Upper lobe of left lung (tissue), 6 donors: ENCODE measurements around the gene IL17RC. TPM values are rescaled to one million over a fixed set of nuclear protein-coding genes. Genes with fewer than 3 reads are reported as not detected.

Experiments used
- ATAC-seq, 2 donors: fragments of 200-7000 bp; cut with Tn5 transposase; one replicate each; pipeline ENCODE4 v1.9.1; 2022; ENCODE audit warnings: mild to moderate bottlenecking in 2 of 2, moderate library complexity in 2 of 2; ENCODE audit not compliant: low FRiP score in 2 of 2
- DNase-seq, 2 donors: peaks; one replicate each; pipeline ENCODE4 v3.0.0-alpha.2; 2019 to 2020
- H3K27ac ChIP-seq, 4 donors: fragments of 200-600 bp; sonication (generic); one replicate each; pipeline ENCODE4 v1.5.1; 2016 to 2019
- H3K27me3 ChIP-seq, 4 donors: fragments of 200-600 bp; sonication (generic); one replicate each; pipeline ENCODE4 v1.5.1; 2017 to 2019
- H3K36me3 ChIP-seq, 4 donors: fragments of 200-600 bp; sonication (generic); one replicate each; pipeline ENCODE4 v1.5.1; 2016 to 2019
- H3K4me1 ChIP-seq, 4 donors: fragments of 200-600 bp; sonication (generic); one replicate each; pipeline ENCODE4 v1.5.1; 2018 to 2019
- H3K4me3 ChIP-seq, 4 donors: fragments of 200-600 bp; sonication (generic); one replicate each; pipeline ENCODE4 v1.5.1; 2017 to 2019; ENCODE audit warnings: mild to moderate bottlenecking in 2 of 4, moderate library complexity in 1 of 4
- H3K9me3 ChIP-seq, 4 donors: fragments of 200-600 bp; sonication (generic); one replicate each; pipeline ENCODE4 v1.5.1; 2018 to 2019
- CTCF ChIP-seq, 6 experiments: fragments of 450-650 bp in 4 of 6; fragments of 200-600 bp in 2 of 6; sonication (generic) in 2 of 6; IDR thresholded peaks; one replicate each; pipeline ENCODE4 v1.5.1; 2016 to 2019; ENCODE audit warnings: antibody characterized with exemption in 6 of 6
- EP300 ChIP-seq, 4 donors: sonication (generic); formaldehyde crosslinking; IDR thresholded peaks; one replicate each; pipeline ENCODE4 v1.5.1; 2017; ENCODE audit warnings: antibody characterized with exemption in 4 of 4, control low read depth in 2 of 4
- POLR2A ChIP-seq, 4 donors: fragments of 450-650 bp; IDR thresholded peaks; one replicate each; pipeline ENCODE4 v1.5.1; 2016 to 2017; ENCODE audit warnings: antibody characterized with exemption in 4 of 4, mild to moderate bottlenecking in 2 of 4
- POLR2AphosphoS5 ChIP-seq, 2 donors: sonication (generic); formaldehyde crosslinking; IDR thresholded peaks; one replicate each; pipeline ENCODE4 v1.5.1; 2017; ENCODE audit warnings: antibody characterized with exemption in 2 of 2
- WGBS, 2 donors: methylation state at CpG; one replicate each; pipeline ENCODE4 v1.1.5; 2017 to 2018; 5-methylcytosine and 5-hydroxymethylcytosine counted together
- small RNA-seq, 4 donors: library from RNA; depleted of rRNA; stranded (forward); fragments of <200 nt; gene quantifications; one replicate each; pipeline ENCODE3, GENCODE V24; 2016
- total RNA-seq, 6 donors: library from RNA; depleted of rRNA in 4 of 6; stranded (reverse); fragments of >200 nt in 4 of 6; gene quantifications; one replicate each; pipeline versions ENCODE4 v1.1.0 to v1.2.1, GENCODE V29; 2016 to 2021
- donor health status: DM: no; HTN: no; CAD: no; lungs with moderate emphysema.
- donor health status: DM: no; HTN: yes; CAD: no; lungs with severe emphysema.

The IL17RC gene
- total RNA-seq, 6 donors from 2014 or later = 26.3 to 83.8 (median 32.9) TPM

GRCh38 chr3:9976721-9977709, 60.1 kb downstream of the IL17RC start:
- H3K36me3 ChIP-seq = peaks cover 8 to 71% (median 22%) of the 10 kb centered on the region in 4 donors
- ATAC-seq = peak; percentile 95 to 96

GRCh38 chr3:9978710-9979305, 61.9 kb downstream of the IL17RC start:
- no peaks in the 10 kb centered on the region for H3K9me3 ChIP-seq
- peaks cover 20 to 58% (median 46%) of the 10 kb centered on the region in 4 donors for H3K4me1 ChIP-seq
- WGBS, 2 donors = 78 to 83% methylated on average over 8 of the region's 8 CpGs
- H3K36me3 ChIP-seq = peaks cover 0 to 58% (median 6%) of the 10 kb centered on the region in 4 donors
- TF ChIP-seq POLR2A (IDR thresholded peaks at IDR 0.05) (no peak), EP300 (IDR thresholded peaks at IDR 0.05) (no peak), CTCF (IDR thresholded peaks at IDR 0.05) (no peak), POLR2AphosphoS5 (IDR thresholded peaks at IDR 0.05) (no peak)
- no peak overlapping the region for H3K4me3 ChIP-seq
- DNase-seq = no peak
- H3K27me3 ChIP-seq = no peaks in the 10 kb centered on the region
- no peak for ATAC-seq
- peak overlapping the region; percentile 41 to 82 (median 72) for H3K27ac ChIP-seq

More at GRCh38 chr3:9976721-9977709, 60.1 kb downstream of the IL17RC start:
- WGBS, 2 donors = 36 to 48% methylated on average over 7 of the region's 7 CpGs
- peak in 1 of 2 donors; percentile 88 for DNase-seq
- Histone ChIP-seq H3K4me1 (peaks cover 20 to 49% (median 37%) of the 10 kb centered on the region in 4 donors), H3K27ac (peak overlapping the region; percentile 75 to 82 (median 82)), H3K4me3 (peak overlapping the region in 1 of 4 donors; percentile 11), H3K9me3 (no peaks in the 10 kb centered on the region), H3K27me3 (no peaks in the 10 kb centered on the region)
- TF ChIP-seq POLR2A (IDR thresholded peaks at IDR 0.05) (peak in 1 of 4 donors; percentile 6), CTCF (IDR thresholded peaks at IDR 0.05) (no peak), POLR2AphosphoS5 (IDR thresholded peaks at IDR 0.05) (peak; percentile 51 to 61), EP300 (IDR thresholded peaks at IDR 0.05) (no peak)

- H3K36me3 ChIP-seq = peaks cover 0 to 50% (median 3%) of the 10 kb centered on the region in 4 donors
These were observed 63.4 kb downstream of the IL17RC start for GRCh38 chr3:9980251-9980650.

More at GRCh38 chr3:9980251-9980650, 63.4 kb downstream of the IL17RC start:
- Histone ChIP-seq H3K4me1 (peaks cover 30 to 68% (median 55%) of the 10 kb centered on the region in 4 donors), H3K27me3 (no peaks in the 10 kb centered on the region), H3K27ac (peak overlapping the region in 2 of 4 donors; percentile 39 to 55), H3K9me3 (no peaks in the 10 kb centered on the region), H3K4me3 (no peak overlapping the region)
- no peak for ATAC-seq
- TF ChIP-seq POLR2AphosphoS5 (IDR thresholded peaks at IDR 0.05) = no peak
- TF ChIP-seq POLR2A (IDR thresholded peaks at IDR 0.05) = no peak
- TF ChIP-seq CTCF (IDR thresholded peaks at IDR 0.05) = no peak
- no peak for TF ChIP-seq EP300 (IDR thresholded peaks at IDR 0.05)
- no peak for DNase-seq
- 98 to 100% methylated on average over 2 of the region's 2 CpGs for WGBS, 2 donors

Small RNA genes lying within 50 kb of the gene (small RNA-seq; reads per million reads assigned to genes)
- 0 reads per million in 4 donors for gene RNU6-882P

Other genes with a start within 250 kb of the IL17RC start
- gene CPNE9, start 213.3 kb upstream of the IL17RC start, total RNA-seq = under 1 TPM in 3 of 6 donors, not detected in 3; 0.20 to 0.39 (median 0.30) TPM
- 10 to 100 TPM; 18.8 to 44.0 (median 26.5) TPM for gene BRPF1, start 185.4 kb upstream of the IL17RC start, total RNA-seq
- 10 to 100 TPM; 13.7 to 49.2 (median 18.3) TPM for gene OGG1, start 167.1 kb upstream of the IL17RC start, total RNA-seq
- 10 to 100 TPM; 19.5 to 44.0 (median 27.6) TPM for gene CAMK1, start 147.2 kb upstream of the IL17RC start, total RNA-seq
- gene TADA3, start 124.6 kb upstream of the IL17RC start, total RNA-seq = 10 to 100 TPM; 48.2 to 68.0 (median 60.7) TPM
- gene ARPC4, start 124.0 kb upstream of the IL17RC start, total RNA-seq = 100 to 1,000 TPM in 5 of 6 donors, 10 to 100 TPM in 1; 88.3 to 186 (median 158) TPM
- gene TTLL3, start 106.8 kb upstream of the IL17RC start, total RNA-seq = 100 to 1,000 TPM in 2 of 6 donors, 10 to 100 TPM in 4; 33.0 to 544 (median 64.4) TPM
- gene RPUSD3, start 73.1 kb upstream of the IL17RC start, total RNA-seq = 10 to 100 TPM; 23.8 to 58.7 (median 34.9) TPM
- gene CIDEC, start 36.8 kb upstream of the IL17RC start, total RNA-seq = not detected
- gene JAGN1, start 26.5 kb upstream of the IL17RC start, total RNA-seq = 10 to 100 TPM in 4 of 6 donors, 1 to 10 TPM in 2; 4.2 to 33.3 (median 24.2) TPM
- 10 to 100 TPM; 16.1 to 44.8 (median 27.0) TPM for gene IL17RE, start 14.2 kb upstream of the IL17RC start, total RNA-seq
- gene CRELD1, start 16.7 kb downstream of the IL17RC start, total RNA-seq = 10 to 100 TPM; 31.7 to 72.3 (median 44.0) TPM
- 1 to 10 TPM; 1.6 to 7.1 (median 4.5) TPM for gene PRRT3, start 35.3 kb downstream of the IL17RC start, total RNA-seq
- 10 to 100 TPM; 26.2 to 79.0 (median 46.3) TPM for gene EMC3, start 69.7 kb downstream of the IL17RC start, total RNA-seq
- 10 to 100 TPM in 1 of 6 donors, 1 to 10 TPM in 5; 3.0 to 23.0 (median 5.8) TPM for gene FANCD2, start 109.3 kb downstream of the IL17RC start, total RNA-seq
- not detected for gene FANCD2OS, start 191.2 kb downstream of the IL17RC start, total RNA-seq
- 100 to 1,000 TPM in 2 of 6 donors, 10 to 100 TPM in 4; 43.3 to 115 (median 81.8) TPM for gene BRK1, start 198.6 kb downstream of the IL17RC start, total RNA-seq
- 10 to 100 TPM; 29.8 to 71.2 (median 41.2) TPM for gene VHL, start 224.7 kb downstream of the IL17RC start, total RNA-seq
- gene IRAK2, start 247.8 kb downstream of the IL17RC start, total RNA-seq = 10 to 100 TPM in 1 of 6 donors, 1 to 10 TPM in 5; 3.1 to 10.2 (median 7.1) TPM